A549 (cell line): ENCODE measurements around the gene CNOT9. TPM values are rescaled to one million over a fixed set of nuclear protein-coding genes. Genes with fewer than 3 reads are reported as not detected.

Source experiments
- ATAC-seq, 2 experiments: fragments of 200-7000 bp in 1 of 2; fragments of >200 bp in 1 of 2; cut with Nextera tagmentation in 1 of 2; cut with Tn5 transposase in 1 of 2; 3 replicates each; pipeline versions ENCODE4 v1.8.0 to v1.9.1; 2018 to 2020; ENCODE audit warnings: mild to moderate bottlenecking in 1 of 2, moderate library complexity in 1 of 2
- CTCF ChIA-PET: fragments of 300-600 bp; sonication (Branson Sonifier 250); formaldehyde crosslinking; extraction: SDS; loops from one replicate; lab custom pipeline; 2021; ENCODE audit warnings: antibody characterized with exemption, inconsistent platforms; lab: Yijun Ruan, JAX
- POLR2A ChIA-PET: fragments of 350-600 bp; formaldehyde crosslinking; extraction: SDS; loops from one replicate; lab custom pipeline; 2021; ENCODE audit warnings: antibody characterized with exemption, inconsistent platforms; lab: Yijun Ruan, JAX
- DNase-seq, 2 experiments: peaks; one replicate each; pipeline versions ENCODE4 v3.0.0 to v3.0.0-alpha.2; 2011 to 2016; ENCODE audit warnings: low read depth in 1 of 2, low spot score in 1 of 2
- FAIRE-seq: peaks from 2 replicates; lab custom pipeline; 2011; peaks lifted over from hg19 to GRCh38; lab: Jason Lieb, UNC
- H3K27ac ChIP-seq, 2 experiments: fragments of >200 bp; sonication (Bioruptor Twin); formaldehyde crosslinking; 3 replicates each; pipeline ENCODE4 v1.5.1; 2016 to 2017
- H3K4me1 ChIP-seq: fragments of >200 bp; sonication (Bioruptor Twin); formaldehyde crosslinking; 3 replicates; pipeline ENCODE4 v1.6.1; 2016
- H3K4me2 ChIP-seq: fragments of >200 bp; sonication (Bioruptor Twin); formaldehyde crosslinking; 3 replicates; pipeline ENCODE4 v1.6.1; 2016
- H3K4me3 ChIP-seq: fragments of >200 bp; sonication (Bioruptor Twin); formaldehyde crosslinking; 3 replicates; pipeline ENCODE4 v1.5.1; 2016
- H3K9me3 ChIP-seq: fragments of >200 bp; sonication (Bioruptor Twin); formaldehyde crosslinking; 3 replicates; pipeline ENCODE4 v1.6.1; 2016
- ATOH8 ChIP-seq: fragments of 250-450 bp; sonication (Bioruptor Pico); IDR thresholded peaks from 2 replicates; pipeline ENCODE4 v1.5.0; 2020; ENCODE audit warnings: low read depth, mild to moderate bottlenecking, moderate library complexity
- CBX8 ChIP-seq: fragments of 200-600 bp; sonication (generic); IDR thresholded peaks from 2 replicates; pipeline ENCODE4 v1.6.1; 2016
- CTCF ChIP-seq: fragments of >200 bp; sonication (Bioruptor Twin); formaldehyde crosslinking; IDR thresholded peaks from 3 replicates; pipeline ENCODE4 v1.5.1; 2016
- E2F6 ChIP-seq: IDR thresholded peaks from 2 replicates; pipeline ENCODE4 v1.6.1; 2012; ENCODE audit warnings: low read depth, borderline replicate concordance
- EHF ChIP-seq: fragments of 250-450 bp; sonication (Bioruptor Pico); IDR thresholded peaks from 2 replicates; pipeline ENCODE4 v1.5.0; 2020; ENCODE audit warnings: mild to moderate bottlenecking
- EHMT2 ChIP-seq: fragments of 200-600 bp; sonication (generic); IDR thresholded peaks from 2 replicates; pipeline ENCODE4 v1.6.1; 2016; ENCODE audit warnings: antibody characterized with exemption, low read depth, mild to moderate bottlenecking, moderate library complexity
- EP300 ChIP-seq, 2 experiments: fragments of >200 bp; sonication (Bioruptor Twin); formaldehyde crosslinking; IDR thresholded peaks; 2 replicates in 1 of 2; 3 replicates in 1 of 2; pipeline ENCODE4 v1.6.1; 2016 to 2017
- ESRRA ChIP-seq: fragments of 150-350 bp; IDR thresholded peaks from 2 replicates; pipeline ENCODE4 v1.6.1; 2014; ENCODE audit warnings: mild to moderate bottlenecking, low read length, borderline replicate concordance
- FOSB ChIP-seq: fragments of 250-450 bp; sonication (Bioruptor Pico); IDR thresholded peaks from 2 replicates; pipeline ENCODE4 v1.5.0; 2020; ENCODE audit warnings: mild to moderate bottlenecking, moderate library complexity
- GATA3 ChIP-seq: IDR thresholded peaks from 2 replicates; pipeline ENCODE4 v1.6.1; 2012; ENCODE audit warnings: borderline replicate concordance
- HDAC2 ChIP-seq: fragments of 200-600 bp; sonication (generic); IDR thresholded peaks from 2 replicates; pipeline ENCODE4 v1.6.1; 2016
- HES2 ChIP-seq: fragments of >200 bp; sonication (Bioruptor Twin); formaldehyde crosslinking; IDR thresholded peaks from 2 replicates; pipeline ENCODE4 v1.6.1; 2016
- HEYL ChIP-seq: fragments of 250-450 bp; sonication (Bioruptor Pico); IDR thresholded peaks from 2 replicates; pipeline ENCODE4 v1.8.0; 2021; ENCODE audit warnings: mild to moderate bottlenecking, moderate library complexity
- HMGXB4 ChIP-seq: fragments of 250-450 bp; sonication (Bioruptor Pico); IDR thresholded peaks from 2 replicates; pipeline ENCODE4 v1.5.0; 2021; ENCODE audit warnings: mild to moderate bottlenecking, moderate library complexity, borderline replicate concordance
- HOXA7 ChIP-seq: fragments of 250-450 bp; sonication (Bioruptor Pico); IDR thresholded peaks from 2 replicates; pipeline ENCODE4 v1.5.0; 2020; ENCODE audit warnings: mild to moderate bottlenecking, moderate library complexity
- KDM5A ChIP-seq: fragments of 200-600 bp; sonication (generic); IDR thresholded peaks from 2 replicates; pipeline ENCODE4 v1.6.1; 2016; ENCODE audit warnings: antibody characterized with exemption, mild to moderate bottlenecking
- MAX ChIP-seq: IDR thresholded peaks from 2 replicates; pipeline ENCODE4 v1.6.1; 2012
- MYC ChIP-seq: IDR thresholded peaks from 2 replicates; pipeline ENCODE4 v1.6.1; 2012; ENCODE audit warnings: mild to moderate bottlenecking, inconsistent platforms, low read length, improper control_type of control experiment, borderline replicate concordance
- NFE2L2 ChIP-seq: fragments of 150-350 bp; conservative IDR thresholded peaks from 2 replicates; pipeline ENCODE4 v1.6.1; 2014; ENCODE audit warnings: low read length
- PBX3 ChIP-seq: IDR thresholded peaks from 2 replicates; pipeline ENCODE4 v1.6.1; 2012
- POLR2AphosphoS2 ChIP-seq: conservative IDR thresholded peaks from 2 replicates; pipeline ENCODE4 v1.6.1; 2012; ENCODE audit warnings: low read length, improper control_type of control experiment, inconsistent platforms
- RAD21 ChIP-seq, 2 experiments: fragments of >200 bp in 1 of 2; sonication (Bioruptor Twin) in 1 of 2; formaldehyde crosslinking in 1 of 2; IDR thresholded peaks in 1 of 2; conservative IDR thresholded peaks in 1 of 2; 2 replicates in 1 of 2; 3 replicates in 1 of 2; pipeline ENCODE4 v1.6.1; 2012 to 2018; ENCODE audit warnings: inconsistent platforms in 1 of 2
- RARB ChIP-seq: fragments of 250-450 bp; sonication (Bioruptor Pico); IDR thresholded peaks from 2 replicates; pipeline ENCODE4 v1.8.0; 2021; ENCODE audit warnings: mild to moderate bottlenecking, moderate library complexity
- RNF2 ChIP-seq: fragments of 200-600 bp; sonication (generic); IDR thresholded peaks from 2 replicates; pipeline ENCODE4 v1.6.1; 2016; ENCODE audit warnings: low read depth, mild to moderate bottlenecking, antibody characterized with exemption, moderate library complexity, borderline replicate concordance
- SMC3 ChIP-seq: fragments of >200 bp; sonication (Bioruptor Twin); formaldehyde crosslinking; IDR thresholded peaks from 3 replicates; pipeline ENCODE4 v1.6.1; 2018; ENCODE audit warnings: inconsistent platforms
- TFCP2L1 ChIP-seq: fragments of 250-450 bp; sonication (Bioruptor Pico); IDR thresholded peaks from 2 replicates; pipeline ENCODE4 v1.5.0; 2021; ENCODE audit warnings: mild to moderate bottlenecking
- ZC3H11A ChIP-seq: fragments of 450-650 bp; IDR thresholded peaks from 2 replicates; pipeline ENCODE4 v1.6.1; 2014; ENCODE audit warnings: antibody characterized with exemption, mild to moderate bottlenecking
- ZNF302 ChIP-seq: fragments of 250-450 bp; sonication (Bioruptor Pico); IDR thresholded peaks from 2 replicates; pipeline ENCODE4 v1.9.0; 2021; ENCODE audit warnings: inconsistent platforms, mild to moderate bottlenecking, moderate library complexity
- WGBS: methylation state at CpG from one replicate; pipeline ENCODE4 v1.1.6; 2017; ENCODE audit errors: missing lambda C conversion rate; 5-methylcytosine and 5-hydroxymethylcytosine counted together
- polyA plus RNA-seq, 4 experiments: library from polyadenylated mRNA; depleted of rRNA in 3 of 4; stranded (reverse); fragments of >200 nt; fragmentation: RNase III in 1 of 4; extraction: RNeasy Plus Mini Kit Qiagen cat#74134 plus additional on column Dnase treatment in 1 of 4; gene quantifications; 2 replicates in 3 of 4; 3 replicates in 1 of 4; pipeline ENCODE4 v1.2.3, GENCODE V29; 2011 to 2017

The CNOT9 gene
- polyA plus RNA-seq, 2 of the 4 experiments (the other 2 are of a cell fraction) = 42.7 to 87.4 TPM

- no peaks in the 10 kb centered on the region for H3K9me3 ChIP-seq
- ChIA-PET CTCF (no interaction called here), POLR2A (no interaction called here)
- no peak overlapping the region for H3K4me2 ChIP-seq
- no peaks in the 10 kb centered on the region for H3K4me1 ChIP-seq
- FAIRE-seq (no peak), ATAC-seq (no peak), DNase-seq (no peak)
- H3K4me3 ChIP-seq = no peak overlapping the region
- no peak overlapping the region for H3K27ac ChIP-seq
- TF ChIP-seq ESRRA (no peak), SMC3 (no peak), KDM5A (no peak), FOSB (no peak), MYC (no peak), ZNF302 (no peak), TFCP2L1 (CRISPR knock-in tag) (no peak), EP300 (IDR thresholded peaks at IDR 0.05) (no peak), RAD21 (conservative IDR thresholded peaks at IDR 0.05 in 1 of 2, IDR thresholded peaks at IDR 0.05 in 1 of 2) (no peak), NFE2L2 (no peak), HMGXB4 (no peak), MAX (no peak), RNF2 (no peak), ZC3H11A (no peak), HOXA7 (CRISPR knock-in tag) (no peak), POLR2AphosphoS2 (no peak), EHF (CRISPR knock-in tag) (no peak), CTCF (no peak), PBX3 (no peak), RARB (no peak)
- WGBS = 90% methylated on average over 1 of the region's 1 CpG
Observed at GRCh38 chr2:218546012-218546411, 22.6 kb upstream of the CNOT9 start.

GRCh38 chr2:218547511-218547910 is 21.1 kb upstream of the CNOT9 start:
- no peaks in the 10 kb centered on the region for H3K9me3 ChIP-seq
- ChIA-PET CTCF (interaction anchor here (0.7 to 1.3 kb wide), 2 partner anchors 12 to 124 kb away, joined by 3 read pairs; partner anchors contain the start of genes RNF25 and STK36), POLR2A (no interaction called here)
- H3K4me1 ChIP-seq = no peaks in the 10 kb centered on the region
- DNase-seq (no peak), ATAC-seq (no peak), FAIRE-seq (no peak)
- H3K4me3 ChIP-seq = no peak overlapping the region
- no peak overlapping the region for H3K27ac ChIP-seq
- no peak overlapping the region for H3K4me2 ChIP-seq
- no peak for TF ChIP-seq EHMT2
- TF ChIP-seq EHF (CRISPR knock-in tag) = no peak
- no peak for TF ChIP-seq E2F6
- TF ChIP-seq HES2 = no peak
- TF ChIP-seq HEYL (CRISPR knock-in tag) = no peak
- no peak for TF ChIP-seq TFCP2L1 (CRISPR knock-in tag)
- no peak for TF ChIP-seq ZNF302
- no peak for TF ChIP-seq POLR2AphosphoS2
- TF ChIP-seq ATOH8 (CRISPR knock-in tag) = no peak
- no peak for TF ChIP-seq HDAC2
- no peak for TF ChIP-seq CBX8
- TF ChIP-seq RNF2 = no peak
- no peak for TF ChIP-seq MAX
- TF ChIP-seq HOXA7 (CRISPR knock-in tag) = no peak
- TF ChIP-seq GATA3 = no peak
- no peak for TF ChIP-seq RARB
- TF ChIP-seq PBX3 = no peak
- no peak for TF ChIP-seq ZC3H11A
